Left lung (tissue), 10 donors: ENCODE measurements around the gene FAM13A. TPM values are rescaled to one million over a fixed set of nuclear protein-coding genes. Genes with fewer than 3 reads are reported as not detected.
A peak's percentile ranks its signal among the peaks of the same experiment; 100 is the strongest.

Source experiments
- ATAC-seq: fragments of 200-7000 bp; cut with Tn5 transposase; one replicate; pipeline ENCODE4 v1.9.1; 2020; ENCODE audit warnings: moderate library complexity
- DNase-seq, 4 donors: peaks; one replicate each; pipeline ENCODE4 v3.0.0-alpha.2; 2013 to 2020
- H3K27ac ChIP-seq, 2 donors: fragments of 200-600 bp; sonication (generic) in 1 of 2; one replicate each; pipeline versions ENCODE4 v1.5.0 to v1.8.0; 2020 to 2021
- H3K27me3 ChIP-seq, 2 donors: fragments of 200-600 bp; sonication (generic) in 1 of 2; one replicate each; pipeline versions ENCODE4 v1.5.0 to v1.8.0; 2020 to 2021
- H3K36me3 ChIP-seq, 2 donors: fragments of 200-600 bp; sonication (generic) in 1 of 2; one replicate each; pipeline versions ENCODE4 v1.5.0 to v1.8.0; 2020 to 2021
- H3K4me1 ChIP-seq, 2 donors: fragments of 200-600 bp; one replicate each; pipeline ENCODE4 v1.8.0; 2021
- H3K4me3 ChIP-seq, 2 donors: fragments of 200-600 bp; sonication (generic) in 1 of 2; one replicate each; pipeline versions ENCODE4 v1.5.0 to v1.8.0; 2020 to 2021; ENCODE audit warnings: mild to moderate bottlenecking in 1 of 2
- H3K9me3 ChIP-seq, 2 donors: fragments of 200-600 bp; sonication (generic) in 1 of 2; one replicate each; pipeline versions ENCODE4 v1.5.0 to v1.8.0; 2020 to 2021
- intact Hi-C, 2 donors: fragments of 100-400 bp; cut with DNase I; formaldehyde crosslinking; loops; one replicate each; pipeline versions ENCODE4 v1.11.2 to v1.14.2; 2022
- polyA plus RNA-seq, 6 donors: library from polyadenylated mRNA; unstranded; fragments of 120-200 nt; gene quantifications; one replicate each; pipeline ENCODE4 v1.2.1, GENCODE V29; 2013; ENCODE audit not compliant: insufficient read length in 6 of 6
- total RNA-seq, 2 donors: library from RNA; stranded (reverse); fragmentation: NEBNext Ultra II Directional; extraction: Animal tissue kit (Norgen Biotek cat#: 25700); gene quantifications; one replicate each; pipeline ENCODE4 v1.2.1, GENCODE V29; 2021
- TF ChIP-seq, protein P1 (sequence below), 2 donors: fragments of 200-600 bp; sonication (generic) in 1 of 2; IDR thresholded peaks; one replicate each; pipeline versions ENCODE4 v1.5.0 to v1.8.0; 2021; ENCODE audit warnings: antibody characterized with exemption in 2 of 2
- donor health status: DM: no; HTN: yes; CAD: no.
- donor health status: DM: no; HTN: no; CAD: no.

FAM13A gene
- total and polyA plus RNA-seq, 8 donors = 22.2 to 69.5 (median 52.2) TPM

DNA sequence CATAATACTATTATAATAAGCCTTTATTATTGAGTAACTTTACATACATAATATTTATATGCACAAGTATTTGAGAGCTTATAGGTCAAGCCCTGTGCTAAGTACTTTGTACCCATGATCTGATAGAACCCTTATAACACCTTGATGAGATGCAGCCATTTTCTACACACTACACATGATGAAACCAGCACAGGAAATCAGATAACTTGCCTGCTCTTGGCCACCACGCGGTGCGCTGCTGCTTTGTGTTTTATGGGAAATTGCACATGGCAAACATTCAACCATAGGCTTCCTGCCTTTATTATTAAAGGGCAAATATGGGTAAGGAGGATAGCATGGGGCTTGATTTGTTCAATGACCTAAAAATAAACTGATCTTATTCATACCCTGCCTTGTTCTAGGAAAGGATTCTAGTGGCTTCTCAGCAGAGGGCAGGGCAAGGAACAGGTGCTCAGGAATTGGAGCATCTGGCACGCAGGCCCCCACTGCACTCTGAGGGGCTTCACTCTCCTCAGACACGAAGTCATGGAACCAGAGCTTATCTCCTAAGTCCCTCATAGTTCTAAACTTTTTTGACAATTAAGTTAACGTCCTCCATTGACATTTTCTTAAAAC, 327.7 kb downstream of the FAM13A start:
- TF ChIP-seq, protein P1, sequence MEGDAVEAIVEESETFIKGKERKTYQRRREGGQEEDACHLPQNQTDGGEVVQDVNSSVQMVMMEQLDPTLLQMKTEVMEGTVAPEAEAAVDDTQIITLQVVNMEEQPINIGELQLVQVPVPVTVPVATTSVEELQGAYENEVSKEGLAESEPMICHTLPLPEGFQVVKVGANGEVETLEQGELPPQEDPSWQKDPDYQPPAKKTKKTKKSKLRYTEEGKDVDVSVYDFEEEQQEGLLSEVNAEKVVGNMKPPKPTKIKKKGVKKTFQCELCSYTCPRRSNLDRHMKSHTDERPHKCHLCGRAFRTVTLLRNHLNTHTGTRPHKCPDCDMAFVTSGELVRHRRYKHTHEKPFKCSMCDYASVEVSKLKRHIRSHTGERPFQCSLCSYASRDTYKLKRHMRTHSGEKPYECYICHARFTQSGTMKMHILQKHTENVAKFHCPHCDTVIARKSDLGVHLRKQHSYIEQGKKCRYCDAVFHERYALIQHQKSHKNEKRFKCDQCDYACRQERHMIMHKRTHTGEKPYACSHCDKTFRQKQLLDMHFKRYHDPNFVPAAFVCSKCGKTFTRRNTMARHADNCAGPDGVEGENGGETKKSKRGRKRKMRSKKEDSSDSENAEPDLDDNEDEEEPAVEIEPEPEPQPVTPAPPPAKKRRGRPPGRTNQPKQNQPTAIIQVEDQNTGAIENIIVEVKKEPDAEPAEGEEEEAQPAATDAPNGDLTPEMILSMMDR (IDR thresholded peaks at IDR 0.05) = no peak
- no peak for DNase-seq
- ATAC-seq = no peak
- intact Hi-C loops = no loop called here
- H3K36me3 ChIP-seq = peaks cover 0 to 70% of the 10 kb centered on the region in 2 donors
- H3K9me3 ChIP-seq = no peaks in the 10 kb centered on the region
- no peaks in the 10 kb centered on the region for H3K27me3 ChIP-seq
- no peaks in the 10 kb centered on the region for H3K4me1 ChIP-seq
- H3K4me3 ChIP-seq = no peak overlapping the region
- H3K27ac ChIP-seq = no peak overlapping the region

DNA sequence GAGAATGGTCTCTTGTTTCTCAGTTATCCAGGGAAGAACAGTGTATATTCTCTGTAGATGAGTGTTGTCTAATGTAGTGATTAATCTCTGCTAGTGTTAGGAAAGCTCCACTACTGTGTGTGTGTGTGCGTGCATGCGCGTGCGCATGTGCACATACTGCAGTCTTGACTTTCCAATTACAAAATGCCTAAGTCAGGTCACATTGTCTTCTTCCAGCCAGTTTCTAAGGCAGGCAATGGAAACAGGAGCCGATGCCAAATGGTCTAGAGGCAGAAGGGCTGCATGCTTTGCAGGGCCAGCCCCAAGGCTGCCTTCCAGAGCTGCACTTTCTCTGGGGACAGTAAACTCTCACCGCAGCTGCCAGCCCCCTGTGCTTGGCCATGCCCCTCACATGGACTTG, 328.8 kb downstream of the FAM13A start:
- Histone ChIP-seq H3K27me3 (no peaks in the 10 kb centered on the region), H3K4me3 (no peak overlapping the region), H3K27ac (no peak overlapping the region), H3K4me1 (no peaks in the 10 kb centered on the region), H3K9me3 (no peaks in the 10 kb centered on the region), H3K36me3 (peaks cover 0 to 81% of the 10 kb centered on the region in 2 donors)
- intact Hi-C loops = no loop called here
- no peak for DNase-seq
- TF ChIP-seq, protein P1 (IDR thresholded peaks at IDR 0.05) = no peak
- peak; percentile 21 for ATAC-seq

DNA sequence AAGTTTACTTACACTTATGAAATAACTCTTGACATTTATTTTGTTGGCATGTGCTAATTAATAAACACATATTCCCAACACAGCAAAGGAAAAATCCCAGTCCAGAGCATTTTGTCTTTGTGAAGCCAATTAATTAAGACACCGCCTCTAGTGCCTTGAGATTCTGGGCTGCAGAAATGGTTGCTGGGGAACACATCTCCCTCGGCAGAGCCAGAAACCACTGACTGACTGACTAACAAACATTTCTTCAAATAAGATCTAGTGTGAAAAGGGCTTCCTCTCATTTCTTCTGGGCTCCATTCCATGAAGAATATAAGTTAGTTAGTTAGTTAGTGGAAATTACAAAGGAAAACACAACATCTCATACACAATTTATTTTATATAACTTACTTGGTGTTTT, 331.0 kb downstream of the FAM13A start:
- no peak overlapping the region for H3K27ac ChIP-seq
- H3K4me1 ChIP-seq = peaks cover 0 to 3% of the 10 kb centered on the region in 2 donors
- no peaks in the 10 kb centered on the region for H3K27me3 ChIP-seq
- H3K4me3 ChIP-seq = no peak overlapping the region
- ATAC-seq (no peak), DNase-seq (no peak)
- TF ChIP-seq, protein P1 (IDR thresholded peaks at IDR 0.05) = no peak
- intact Hi-C loops = no loop called here
- H3K36me3 ChIP-seq = peaks cover 0 to 94% of the 10 kb centered on the region in 2 donors
- no peaks in the 10 kb centered on the region for H3K9me3 ChIP-seq

DNA sequence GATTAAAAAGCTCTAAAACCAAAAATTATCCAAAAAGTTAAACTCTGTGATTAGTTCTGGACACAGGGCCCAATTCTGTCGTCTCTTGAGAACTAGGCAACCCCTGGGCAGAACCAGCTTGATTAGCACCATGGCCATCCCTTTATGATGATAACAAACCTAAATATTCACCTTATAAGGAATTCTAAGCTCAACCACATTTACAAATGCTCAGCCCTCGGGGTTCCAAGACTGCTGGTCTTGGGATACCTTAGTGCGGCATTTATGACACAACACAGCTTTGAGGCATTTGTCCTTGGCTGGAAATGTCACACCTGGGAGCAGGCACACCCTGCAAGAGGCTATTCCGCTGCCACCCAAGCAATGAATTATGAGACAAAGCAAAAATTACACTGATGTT, 331.8 kb downstream of the FAM13A start:
- no peaks in the 10 kb centered on the region for H3K9me3 ChIP-seq
- no peaks in the 10 kb centered on the region for H3K27me3 ChIP-seq
- H3K27ac ChIP-seq = no peak overlapping the region
- ATAC-seq = no peak
- H3K4me1 ChIP-seq = peaks cover 0 to 5% of the 10 kb centered on the region in 2 donors
- no peak for DNase-seq
- no peak overlapping the region for H3K4me3 ChIP-seq
- intact Hi-C loops = no loop called here
- peaks cover 0 to 94% of the 10 kb centered on the region in 2 donors for H3K36me3 ChIP-seq
- TF ChIP-seq, protein P1 (IDR thresholded peaks at IDR 0.05) = no peak

DNA sequence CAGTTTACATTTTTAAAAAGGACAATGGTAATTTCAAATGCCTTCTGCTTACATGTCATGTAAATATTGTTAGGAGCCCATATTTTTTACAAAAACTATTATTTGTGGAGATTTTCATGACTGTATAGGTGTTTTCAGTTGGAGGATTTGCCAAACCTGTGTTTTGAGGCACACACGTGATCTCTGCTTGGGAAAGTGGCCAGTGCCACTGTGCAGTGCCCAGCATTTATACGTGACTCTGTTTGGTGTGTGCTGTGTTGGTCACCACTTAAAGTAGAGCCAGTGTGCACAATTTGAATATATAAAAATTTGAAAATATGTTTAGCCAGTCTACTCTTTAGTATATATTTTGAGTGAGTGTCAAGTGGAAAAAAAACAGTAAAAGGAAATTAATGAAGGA, 332.6 kb downstream of the FAM13A start:
- no peaks in the 10 kb centered on the region for H3K9me3 ChIP-seq
- H3K4me3 ChIP-seq = no peak overlapping the region
- no peaks in the 10 kb centered on the region for H3K27me3 ChIP-seq
- intact Hi-C loops = no loop called here
- DNase-seq = no peak
- peaks cover 0 to 5% of the 10 kb centered on the region in 2 donors for H3K4me1 ChIP-seq
- H3K27ac ChIP-seq = no peak overlapping the region
- TF ChIP-seq, protein P1 (IDR thresholded peaks at IDR 0.05) = no peak
- no peak for ATAC-seq
- H3K36me3 ChIP-seq = peaks cover 0 to 89% of the 10 kb centered on the region in 2 donors
